GM23338 (cell line): Measurements from ENCODE around the gene SCNN1B. TPM values are rescaled to one million over a fixed set of nuclear protein-coding genes. Genes with fewer than 3 reads are reported as not detected.

Experiments used
- ATAC-seq: fragments of 200-7000 bp; cut with Tn5 transposase; 3 replicates; pipeline ENCODE4 v1.9.1; 2020
- DNase-seq: peaks from one replicate; pipeline ENCODE4 v3.0.0-alpha.2; 2015; ENCODE audit warnings: low spot score
- H2AFZ ChIP-seq: fragments of 200-600 bp; sonication (generic); 2 replicates; pipeline ENCODE4 v1.8.0; 2016; ENCODE audit warnings: antibody characterized with exemption, mild to moderate bottlenecking, moderate library complexity
- H3F3A ChIP-seq: fragments of 200-600 bp; sonication (generic); replicated peaks from 2 replicates; pipeline ENCODE4 v1.8.0; 2017; ENCODE audit warnings: antibody characterized with exemption, mixed run types, low read depth
- H3K27ac ChIP-seq: fragments of 200-600 bp; sonication (generic); 2 replicates; pipeline ENCODE4 v1.6.1; 2016; ENCODE audit warnings: low read depth
- H3K27me3 ChIP-seq: fragments of 200-600 bp; sonication (generic); 2 replicates; pipeline ENCODE4 v1.8.0; 2016; ENCODE audit warnings: mild to moderate bottlenecking, mixed run types, moderate library complexity; ENCODE audit not compliant: insufficient read depth
- H3K36me3 ChIP-seq: fragments of 200-600 bp; sonication (generic); 2 replicates; pipeline ENCODE4 v1.8.0; 2016; ENCODE audit warnings: mild to moderate bottlenecking; ENCODE audit not compliant: insufficient read depth
- H3K4me1 ChIP-seq: fragments of 200-600 bp; sonication (generic); 2 replicates; pipeline ENCODE4 v1.8.0; 2016; ENCODE audit warnings: mild to moderate bottlenecking, moderate library complexity; ENCODE audit not compliant: insufficient read depth
- H3K4me2 ChIP-seq: fragments of 200-600 bp; sonication (generic); 2 replicates; pipeline ENCODE4 v1.7.1; 2017; ENCODE audit warnings: mixed run types
- H3K4me3 ChIP-seq: fragments of 200-600 bp; sonication (generic); 2 replicates; pipeline ENCODE4 v1.6.1; 2016; ENCODE audit warnings: mixed run types
- H3K79me2 ChIP-seq: fragments of 200-600 bp; sonication (generic); replicated peaks from 2 replicates; pipeline ENCODE4 v1.8.0; 2017; ENCODE audit warnings: mild to moderate bottlenecking; ENCODE audit not compliant: insufficient read depth
- H3K9me2 ChIP-seq: fragments of 200-600 bp; sonication (generic); 2 replicates; pipeline ENCODE4 v1.8.0; 2017; ENCODE audit not compliant: insufficient read depth
- H4K20me1 ChIP-seq: fragments of 200-600 bp; sonication (generic); replicated peaks from 2 replicates; pipeline ENCODE4 v1.8.0; 2017; ENCODE audit warnings: mild to moderate bottlenecking; ENCODE audit not compliant: insufficient read depth
- H3K27ac Mint-ChIP-seq: 2 replicates; pipeline ENCODE4 v1.8.0; 2020; ENCODE audit warnings: inconsistent platforms, mild to moderate bottlenecking, moderate library complexity, mixed read lengths
- H3K27me3 Mint-ChIP-seq: 3 replicates; pipeline ENCODE4 v1.8.0; 2022; ENCODE audit warnings: low read depth, mild to moderate bottlenecking, moderate library complexity, mixed read lengths, inconsistent platforms; ENCODE audit not compliant: insufficient read depth, poor library complexity
- H3K36me3 Mint-ChIP-seq: 3 replicates; pipeline ENCODE4 v1.8.0; 2021; ENCODE audit warnings: low read depth, mild to moderate bottlenecking, inconsistent platforms, moderate library complexity, mixed read lengths
- H3K4me1 Mint-ChIP-seq: 3 replicates; pipeline ENCODE4 v1.8.0; 2020; ENCODE audit warnings: mild to moderate bottlenecking, inconsistent platforms, mixed read lengths
- H3K4me3 Mint-ChIP-seq: 3 replicates; pipeline ENCODE4 v1.8.0; 2021; ENCODE audit warnings: moderate library complexity, mild to moderate bottlenecking, inconsistent platforms, mixed read lengths
- H3K9me3 Mint-ChIP-seq: 3 replicates; pipeline ENCODE4 v1.8.0; 2020; ENCODE audit warnings: moderate library complexity, mild to moderate bottlenecking, inconsistent platforms, mixed read lengths
- CREB1 ChIP-seq: fragments of 250-450 bp; sonication (Bioruptor Pico); IDR thresholded peaks from 2 replicates; pipeline ENCODE4 v1.5.0; 2020; ENCODE audit warnings: low read depth, mild to moderate bottlenecking, moderate library complexity
- EZH2 ChIP-seq: fragments of 200-600 bp; sonication (generic); IDR thresholded peaks from one replicate; pipeline ENCODE4 v1.8.0; 2017; ENCODE audit warnings: antibody characterized with exemption, mild to moderate bottlenecking, low read depth; ENCODE audit not compliant: unreplicated experiment
- EZH2phosphoT487 ChIP-seq: fragments of 200-600 bp; sonication (generic); IDR thresholded peaks from one replicate; pipeline ENCODE4 v1.8.1; 2018; ENCODE audit warnings: antibody characterized with exemption; ENCODE audit not compliant: unreplicated experiment
- JUNB ChIP-seq: IDR thresholded peaks from one replicate; pipeline ENCODE4 v1.6.1; 2016; ENCODE audit warnings: antibody characterized with exemption; ENCODE audit not compliant: unreplicated experiment
- NANOG ChIP-seq: IDR thresholded peaks from 2 replicates; pipeline ENCODE4 v1.6.1; 2016; ENCODE audit warnings: antibody characterized with exemption, borderline replicate concordance
- POLR2AphosphoS5 ChIP-seq: IDR thresholded peaks from 2 replicates; pipeline ENCODE4 v1.6.1; 2016; ENCODE audit warnings: antibody characterized with exemption, low read depth
- REST ChIP-seq: IDR thresholded peaks from one replicate; pipeline ENCODE4 v1.6.1; 2018; ENCODE audit warnings: antibody characterized with exemption; ENCODE audit not compliant: unreplicated experiment
- STAT1 ChIP-seq: IDR thresholded peaks from one replicate; pipeline ENCODE4 v1.6.1; 2016; ENCODE audit warnings: antibody characterized with exemption; ENCODE audit not compliant: unreplicated experiment
- ZNF114 ChIP-seq: fragments of 250-450 bp; sonication (Bioruptor Pico); IDR thresholded peaks from 2 replicates; pipeline ENCODE4 v1.5.0; 2020; ENCODE audit warnings: mild to moderate bottlenecking, moderate library complexity
- ZNF331 ChIP-seq: fragments of 250-450 bp; sonication (Bioruptor Pico); IDR thresholded peaks from 2 replicates; pipeline ENCODE4 v1.5.0; 2020; ENCODE audit warnings: low read depth, mild to moderate bottlenecking, moderate library complexity
- polyA plus RNA-seq: library from polyadenylated mRNA; unstranded; fragments of >200 nt; fragmentation: Nextera tagmentation; extraction: Ambion mirVana; gene quantifications from 2 replicates; pipeline ENCODE4 v1.2.1, GENCODE V29; 2016
- total RNA-seq: library from RNA; depleted of rRNA; stranded (reverse); fragments of >200 nt; shearing (Covaris generic); gene quantifications from 2 replicates; pipeline ENCODE4 v1.2.3, GENCODE V29; 2014
- TF ChIP-seq, protein P1 (sequence below), 2 experiments: fragments of 200-600 bp in 1 of 2; sonication (generic) in 1 of 2; conservative IDR thresholded peaks; 2 replicates each; pipeline versions ENCODE4 v1.5.1 to v1.6.1; 2016 to 2017; ENCODE audit warnings: antibody characterized with exemption in 2 of 2, low read depth in 2 of 2, mild to moderate bottlenecking in 2 of 2, moderate library complexity in 1 of 2
- TF ChIP-seq, protein P2 (sequence below): IDR thresholded peaks from 2 replicates; pipeline ENCODE4 v1.6.1; 2016; ENCODE audit warnings: antibody characterized with exemption
- TF ChIP-seq, protein P3 (sequence below): fragments of 250-450 bp; sonication (Bioruptor Pico); IDR thresholded peaks from 2 replicates; pipeline ENCODE4 v1.5.0; 2020; ENCODE audit warnings: mild to moderate bottlenecking, moderate library complexity

Gene SCNN1B
- total and polyA plus RNA-seq, 2 experiments from 2014 or later: 0.78 to 1.1 TPM

DNA sequence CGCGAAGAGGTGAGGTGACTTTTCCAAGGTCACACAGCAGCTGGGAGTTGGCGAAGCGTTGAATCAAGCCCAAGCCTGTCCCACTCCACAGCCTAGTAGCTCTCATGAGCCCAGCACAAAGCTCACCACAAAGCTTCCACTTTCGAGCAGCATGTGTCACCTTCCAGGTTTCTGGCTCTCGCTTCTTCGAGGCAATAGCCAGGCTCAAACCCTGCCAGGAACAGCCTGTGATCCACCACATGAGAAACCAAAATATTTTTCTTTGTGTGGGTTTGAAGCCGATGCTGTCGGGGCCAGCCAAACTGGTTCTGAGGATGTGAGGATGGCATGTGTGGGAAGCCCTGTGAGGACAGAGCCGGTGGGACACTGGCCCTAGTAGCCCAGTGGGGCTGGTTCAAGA lies 82.8 kb downstream of the SCNN1B start:
- H3K4me1 Mint-ChIP-seq: no peaks in the 10 kb centered on the region
- H3K27ac ChIP-seq: no peak overlapping the region
- H3K9me2 ChIP-seq: no peaks in the 10 kb centered on the region
- no peaks in the 10 kb centered on the region for H3K9me3 Mint-ChIP-seq
- H3K4me3 ChIP-seq: no peak overlapping the region
- H2AFZ ChIP-seq: no peak overlapping the region
- TF ChIP-seq CREB1: no peak
- no peak for TF ChIP-seq POLR2AphosphoS5
- TF ChIP-seq, protein P1, sequence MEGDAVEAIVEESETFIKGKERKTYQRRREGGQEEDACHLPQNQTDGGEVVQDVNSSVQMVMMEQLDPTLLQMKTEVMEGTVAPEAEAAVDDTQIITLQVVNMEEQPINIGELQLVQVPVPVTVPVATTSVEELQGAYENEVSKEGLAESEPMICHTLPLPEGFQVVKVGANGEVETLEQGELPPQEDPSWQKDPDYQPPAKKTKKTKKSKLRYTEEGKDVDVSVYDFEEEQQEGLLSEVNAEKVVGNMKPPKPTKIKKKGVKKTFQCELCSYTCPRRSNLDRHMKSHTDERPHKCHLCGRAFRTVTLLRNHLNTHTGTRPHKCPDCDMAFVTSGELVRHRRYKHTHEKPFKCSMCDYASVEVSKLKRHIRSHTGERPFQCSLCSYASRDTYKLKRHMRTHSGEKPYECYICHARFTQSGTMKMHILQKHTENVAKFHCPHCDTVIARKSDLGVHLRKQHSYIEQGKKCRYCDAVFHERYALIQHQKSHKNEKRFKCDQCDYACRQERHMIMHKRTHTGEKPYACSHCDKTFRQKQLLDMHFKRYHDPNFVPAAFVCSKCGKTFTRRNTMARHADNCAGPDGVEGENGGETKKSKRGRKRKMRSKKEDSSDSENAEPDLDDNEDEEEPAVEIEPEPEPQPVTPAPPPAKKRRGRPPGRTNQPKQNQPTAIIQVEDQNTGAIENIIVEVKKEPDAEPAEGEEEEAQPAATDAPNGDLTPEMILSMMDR (conservative IDR thresholded peaks at IDR 0.05; ENCODE audit: low read depth in 2 of 2): no peak
- TF ChIP-seq EZH2phosphoT487: no peak
- TF ChIP-seq STAT1: no peak
- TF ChIP-seq, protein P2, sequence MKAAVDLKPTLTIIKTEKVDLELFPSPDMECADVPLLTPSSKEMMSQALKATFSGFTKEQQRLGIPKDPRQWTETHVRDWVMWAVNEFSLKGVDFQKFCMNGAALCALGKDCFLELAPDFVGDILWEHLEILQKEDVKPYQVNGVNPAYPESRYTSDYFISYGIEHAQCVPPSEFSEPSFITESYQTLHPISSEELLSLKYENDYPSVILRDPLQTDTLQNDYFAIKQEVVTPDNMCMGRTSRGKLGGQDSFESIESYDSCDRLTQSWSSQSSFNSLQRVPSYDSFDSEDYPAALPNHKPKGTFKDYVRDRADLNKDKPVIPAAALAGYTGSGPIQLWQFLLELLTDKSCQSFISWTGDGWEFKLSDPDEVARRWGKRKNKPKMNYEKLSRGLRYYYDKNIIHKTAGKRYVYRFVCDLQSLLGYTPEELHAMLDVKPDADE: no peak
- TF ChIP-seq ZNF331 (CRISPR knock-in tag): no peak
- TF ChIP-seq JUNB: no peak
- TF ChIP-seq NANOG: no peak
- TF ChIP-seq EZH2: no peak
- TF ChIP-seq ZNF114 (CRISPR knock-in tag): no peak
- no peak for TF ChIP-seq REST
- TF ChIP-seq, protein P3, sequence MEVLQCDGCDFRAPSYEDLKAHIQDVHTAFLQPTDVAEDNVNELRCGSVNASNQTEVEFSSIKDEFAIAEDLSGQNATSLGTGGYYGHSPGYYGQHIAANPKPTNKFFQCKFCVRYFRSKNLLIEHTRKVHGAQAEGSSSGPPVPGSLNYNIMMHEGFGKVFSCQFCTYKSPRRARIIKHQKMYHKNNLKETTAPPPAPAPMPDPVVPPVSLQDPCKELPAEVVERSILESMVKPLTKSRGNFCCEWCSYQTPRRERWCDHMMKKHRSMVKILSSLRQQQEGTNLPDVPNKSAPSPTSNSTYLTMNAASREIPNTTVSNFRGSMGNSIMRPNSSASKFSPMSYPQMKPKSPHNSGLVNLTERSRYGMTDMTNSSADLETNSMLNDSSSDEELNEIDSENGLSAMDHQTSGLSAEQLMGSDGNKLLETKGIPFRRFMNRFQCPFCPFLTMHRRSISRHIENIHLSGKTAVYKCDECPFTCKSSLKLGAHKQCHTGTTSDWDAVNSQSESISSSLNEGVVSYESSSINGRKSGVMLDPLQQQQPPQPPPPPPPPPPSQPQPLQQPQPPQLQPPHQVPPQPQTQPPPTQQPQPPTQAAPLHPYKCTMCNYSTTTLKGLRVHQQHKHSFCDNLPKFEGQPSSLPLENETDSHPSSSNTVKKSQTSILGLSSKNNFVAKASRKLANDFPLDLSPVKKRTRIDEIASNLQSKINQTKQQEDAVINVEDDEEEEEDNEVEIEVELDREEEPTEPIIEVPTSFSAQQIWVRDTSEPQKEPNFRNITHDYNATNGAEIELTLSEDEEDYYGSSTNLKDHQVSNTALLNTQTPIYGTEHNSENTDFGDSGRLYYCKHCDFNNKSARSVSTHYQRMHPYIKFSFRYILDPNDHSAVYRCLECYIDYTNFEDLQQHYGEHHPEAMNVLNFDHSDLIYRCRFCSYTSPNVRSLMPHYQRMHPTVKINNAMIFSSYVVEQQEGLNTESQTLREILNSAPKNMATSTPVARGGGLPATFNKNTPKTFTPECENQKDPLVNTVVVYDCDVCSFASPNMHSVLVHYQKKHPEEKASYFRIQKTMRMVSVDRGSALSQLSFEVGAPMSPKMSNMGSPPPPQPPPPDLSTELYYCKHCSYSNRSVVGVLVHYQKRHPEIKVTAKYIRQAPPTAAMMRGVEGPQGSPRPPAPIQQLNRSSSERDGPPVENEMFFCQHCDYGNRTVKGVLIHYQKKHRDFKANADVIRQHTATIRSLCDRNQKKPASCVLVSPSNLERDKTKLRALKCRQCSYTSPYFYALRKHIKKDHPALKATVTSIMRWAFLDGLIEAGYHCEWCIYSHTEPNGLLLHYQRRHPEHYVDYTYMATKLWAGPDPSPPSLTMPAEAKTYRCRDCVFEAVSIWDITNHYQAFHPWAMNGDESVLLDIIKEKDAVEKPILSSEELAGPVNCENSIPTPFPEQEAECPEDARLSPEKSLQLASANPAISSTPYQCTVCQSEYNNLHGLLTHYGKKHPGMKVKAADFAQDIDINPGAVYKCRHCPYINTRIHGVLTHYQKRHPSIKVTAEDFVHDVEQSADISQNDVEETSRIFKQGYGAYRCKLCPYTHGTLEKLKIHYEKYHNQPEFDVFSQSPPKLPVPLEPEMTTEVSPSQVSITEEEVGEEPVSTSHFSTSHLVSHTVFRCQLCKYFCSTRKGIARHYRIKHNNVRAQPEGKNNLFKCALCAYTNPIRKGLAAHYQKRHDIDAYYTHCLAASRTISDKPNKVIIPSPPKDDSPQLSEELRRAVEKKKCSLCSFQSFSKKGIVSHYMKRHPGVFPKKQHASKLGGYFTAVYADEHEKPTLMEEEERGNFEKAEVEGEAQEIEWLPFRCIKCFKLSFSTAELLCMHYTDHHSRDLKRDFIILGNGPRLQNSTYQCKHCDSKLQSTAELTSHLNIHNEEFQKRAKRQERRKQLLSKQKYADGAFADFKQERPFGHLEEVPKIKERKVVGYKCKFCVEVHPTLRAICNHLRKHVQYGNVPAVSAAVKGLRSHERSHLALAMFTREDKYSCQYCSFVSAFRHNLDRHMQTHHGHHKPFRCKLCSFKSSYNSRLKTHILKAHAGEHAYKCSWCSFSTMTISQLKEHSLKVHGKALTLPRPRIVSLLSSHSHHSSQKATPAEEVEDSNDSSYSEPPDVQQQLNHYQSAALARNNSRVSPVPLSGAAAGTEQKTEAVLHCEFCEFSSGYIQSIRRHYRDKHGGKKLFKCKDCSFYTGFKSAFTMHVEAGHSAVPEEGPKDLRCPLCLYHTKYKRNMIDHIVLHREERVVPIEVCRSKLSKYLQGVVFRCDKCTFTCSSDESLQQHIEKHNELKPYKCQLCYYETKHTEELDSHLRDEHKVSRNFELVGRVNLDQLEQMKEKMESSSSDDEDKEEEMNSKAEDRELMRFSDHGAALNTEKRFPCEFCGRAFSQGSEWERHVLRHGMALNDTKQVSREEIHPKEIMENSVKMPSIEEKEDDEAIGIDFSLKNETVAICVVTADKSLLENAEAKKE: no peak
- H3K27ac Mint-ChIP-seq: no peak overlapping the region
- no peaks in the 10 kb centered on the region for H4K20me1 ChIP-seq
- H3K27me3 ChIP-seq: no peaks in the 10 kb centered on the region
- H3K79me2 ChIP-seq: no peaks in the 10 kb centered on the region
- ATAC-seq (no peak), DNase-seq (no peak)
- peaks cover 4% of the 10 kb centered on the region; the same call in 2 of the 3 replicates for H3K36me3 Mint-ChIP-seq
- H3K4me3 Mint-ChIP-seq: no peak overlapping the region
- no peak overlapping the region for H3K4me2 ChIP-seq
- 0 out of 2 replicates have a peak, but pooled peaks cover 4% of the 10 kb centered on the region for H3K4me1 ChIP-seq
- H3K36me3 ChIP-seq: no peaks in the 10 kb centered on the region
- no peaks in the 10 kb centered on the region for H3F3A ChIP-seq
- H3K27me3 Mint-ChIP-seq: peaks cover under 1% of the 10 kb centered on the region
